Measurements from ENCODE around the gene GPR161.
"Not testable (repeated sequence)": the region's sequence is repeated elsewhere in the genome, so short reads cannot be mapped to it uniquely, and the experiment has no call there.

The GPR161 gene

DNA sequence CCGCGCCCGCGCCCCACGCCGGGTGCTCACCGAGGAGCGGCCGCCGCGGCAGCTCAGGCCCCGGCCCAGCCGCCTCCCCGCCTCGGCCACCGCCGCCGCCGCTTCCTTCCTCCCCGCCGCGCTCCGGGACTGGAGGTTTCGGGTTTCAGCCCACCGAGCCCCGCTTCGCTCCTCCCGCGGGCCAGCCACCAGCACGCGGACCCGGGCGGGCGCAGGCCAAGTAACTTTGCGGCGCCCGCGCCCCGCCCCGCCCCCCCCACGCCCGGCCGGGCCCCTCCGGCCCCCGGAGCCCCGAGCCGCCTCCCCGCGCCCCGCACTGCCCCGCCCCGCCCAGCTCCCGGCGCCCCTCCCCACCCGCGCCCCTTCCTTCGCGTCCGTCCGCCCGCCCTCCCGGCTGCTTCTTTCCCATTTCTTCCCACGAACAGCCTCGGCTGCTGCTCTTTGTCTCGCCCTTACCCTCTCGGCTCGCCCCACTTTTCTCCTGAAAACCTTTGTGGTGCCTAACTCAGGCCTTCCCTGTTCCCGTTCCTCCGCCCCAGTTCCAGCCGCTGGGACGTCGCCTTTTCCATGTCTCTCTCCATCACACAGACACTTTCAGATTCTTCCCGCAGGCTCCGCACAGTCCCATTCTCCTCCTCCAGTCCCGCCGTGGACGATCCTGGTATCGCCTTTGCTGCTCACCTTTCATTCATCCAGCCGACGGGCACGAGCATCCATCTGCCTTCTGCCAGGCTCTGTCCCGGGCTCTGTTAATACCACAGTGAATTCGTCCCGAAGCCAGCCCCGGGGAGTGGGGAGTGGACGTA, at the start of gene GPR161:
TSS of gene GPR161 (minus strand) at position 222 of the 806 bp plus-strand sequence. CDS start 32,080 bp downstream, outside the sequence.
- peak; percentile 80 for DNase-seq

GRCh38 chr1:168181063-168181720, 44.5 kb upstream of the GPR161 start:
- DNase-seq = not testable (repeated sequence)

DNA sequence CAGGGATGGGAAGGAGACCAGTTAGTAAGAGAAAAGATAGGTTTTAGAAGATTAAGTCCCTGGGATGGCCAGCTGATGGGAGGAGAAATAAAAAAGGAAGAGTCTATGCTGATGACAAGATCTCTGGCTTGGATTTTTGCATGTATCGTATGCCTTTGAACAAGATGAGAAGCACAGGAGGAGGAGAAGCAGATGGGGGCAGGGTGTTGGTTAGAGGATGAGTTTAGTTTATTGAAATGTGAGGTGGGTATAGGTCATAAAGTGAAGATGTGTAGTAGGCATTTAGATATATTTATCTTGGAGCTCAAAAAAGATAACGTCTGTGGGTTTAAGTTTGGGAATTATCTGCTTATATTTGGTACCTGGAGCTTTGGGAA, 43.4 kb upstream of the GPR161 start:
- no peak for DNase-seq

DNA sequence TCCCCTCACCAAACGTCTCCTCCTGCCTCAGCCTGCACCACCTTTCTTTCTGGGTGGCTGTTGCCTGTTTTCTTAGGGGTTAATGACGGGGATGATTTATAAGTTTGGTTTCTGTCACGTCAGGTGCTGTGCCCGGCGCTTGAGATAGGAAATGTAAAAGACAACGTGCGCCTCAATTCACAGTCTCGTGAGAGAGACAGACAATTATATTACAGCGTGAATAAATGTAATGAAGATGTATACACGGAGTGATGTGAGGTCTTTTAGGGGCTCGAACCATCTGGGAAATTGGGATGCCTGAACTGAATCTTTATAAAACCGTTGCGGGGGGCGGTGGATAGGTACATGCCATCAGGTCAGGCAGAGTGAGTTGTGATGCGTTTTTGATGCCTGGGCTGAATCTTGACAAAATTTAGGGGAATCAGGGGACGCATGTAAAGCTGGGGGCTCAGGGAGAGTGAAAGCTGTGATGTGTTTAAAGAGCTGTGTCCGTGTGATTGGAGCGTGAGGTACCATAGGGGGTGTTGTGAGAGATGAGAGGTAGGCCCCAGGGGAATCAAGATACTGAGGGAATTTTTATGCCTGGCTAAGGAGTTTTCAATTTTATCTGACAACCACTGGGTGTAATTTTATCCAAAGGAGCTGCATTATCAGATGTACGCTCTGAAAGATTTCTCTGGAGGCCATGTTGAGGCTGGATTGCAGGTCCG, 42.9 kb upstream of the GPR161 start:
- no peak for DNase-seq

GRCh38 chr1:168178638-168179437, 42.1 kb upstream of the GPR161 start, which contains the start of gene TIPRL:
Gene TIPRL, plus strand, starts transcription at chr1:168178962. Its CDS starts 116 bp downstream, at chr1:168179078.
- peak; percentile 98 for DNase-seq

DNA sequence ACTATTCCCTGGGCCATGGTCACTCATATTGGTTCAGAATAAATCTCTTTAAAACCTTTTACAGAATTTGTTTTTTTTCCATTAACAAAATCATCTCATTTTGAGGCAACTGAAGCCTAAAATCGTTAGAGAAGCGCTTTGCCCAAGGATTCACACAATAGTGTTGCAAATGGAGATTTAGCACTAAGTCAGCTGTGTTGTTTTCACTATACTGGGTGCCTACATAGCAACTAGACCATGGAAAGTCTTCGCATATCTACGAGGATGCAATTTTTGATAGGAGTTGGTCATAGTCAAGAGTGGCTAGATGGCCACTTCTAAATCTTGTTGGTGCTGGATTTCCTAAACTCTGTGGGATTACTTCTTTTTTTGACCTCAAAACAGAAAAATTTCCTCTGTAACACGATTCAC, 41.5 kb upstream of the GPR161 start:
- DNase-seq = no peak

GRCh38 chr1:168172250-168172915, 35.7 kb upstream of the GPR161 start:
- DNase-seq = no peak

DNA sequence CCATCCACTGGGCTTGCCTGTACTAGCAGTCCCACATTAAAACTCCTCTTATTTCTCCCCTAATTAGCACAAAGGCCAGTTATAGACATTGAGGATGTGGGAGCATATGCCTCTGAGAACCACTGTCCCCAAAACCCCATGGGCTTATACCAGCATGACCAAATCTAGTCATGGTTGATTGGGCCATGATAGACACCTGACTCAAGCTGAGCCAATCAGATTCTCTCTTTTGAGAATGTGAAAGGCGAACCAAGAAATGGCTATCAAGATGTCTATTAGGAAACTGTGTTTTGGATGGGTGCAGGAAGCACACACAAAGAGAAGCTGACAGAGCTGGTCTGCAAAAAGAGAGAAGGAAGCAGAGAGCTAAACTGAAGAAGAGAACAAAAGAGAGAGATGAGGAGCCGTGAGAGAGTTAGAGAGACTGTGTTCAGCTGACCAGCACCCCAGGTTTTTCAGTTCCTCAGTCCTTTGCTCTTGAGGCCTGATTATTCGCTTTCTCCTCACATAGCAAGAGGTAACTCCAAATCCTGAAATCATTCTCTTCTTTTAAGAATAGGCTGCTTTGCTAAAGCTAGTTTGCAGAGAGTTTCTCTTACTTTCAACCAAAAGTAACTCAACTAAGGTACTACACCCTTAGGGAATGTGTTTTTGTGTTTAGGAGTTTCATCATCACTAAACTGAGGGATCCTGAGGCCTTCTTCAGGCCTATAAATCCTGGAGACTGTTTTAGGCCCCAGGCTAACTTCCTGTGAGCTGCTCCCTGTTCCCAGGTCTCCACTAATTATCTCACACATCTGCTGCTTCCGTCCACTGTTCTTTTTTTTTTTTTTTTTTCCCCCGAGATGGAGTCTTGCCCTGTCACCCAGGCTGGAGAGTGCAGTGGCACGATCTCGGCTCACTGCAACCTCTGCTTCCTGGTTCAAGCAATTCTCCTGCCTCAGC, 34.1 kb upstream of the GPR161 start:
- no peak for DNase-seq

GRCh38 chr1:168167806-168168205, 31.1 kb upstream of the GPR161 start:
- no peak for DNase-seq

DNA sequence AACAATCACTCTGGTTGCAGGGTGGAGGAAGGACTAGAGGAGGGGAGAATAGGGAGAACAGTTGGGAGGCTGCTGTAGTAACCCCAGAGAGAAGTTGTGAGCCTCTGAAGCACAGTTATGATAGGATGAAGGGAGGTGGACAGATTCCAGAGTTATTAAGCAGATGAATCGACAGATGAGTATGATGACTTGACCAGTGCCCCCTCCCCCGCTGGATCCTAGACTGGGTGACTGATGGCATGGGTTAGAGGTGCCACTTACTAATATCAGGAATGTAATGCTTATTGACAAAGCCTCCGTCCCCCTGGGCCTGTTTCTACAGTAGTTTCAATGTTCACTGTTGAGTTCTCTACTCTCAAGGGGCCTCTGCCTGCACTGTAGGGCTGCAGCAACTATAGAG, 28.0 kb upstream of the GPR161 start:
- DNase-seq = no peak

GRCh38 chr1:168163670-168164069, 26.9 kb upstream of the GPR161 start:
- no peak for DNase-seq

- DNase-seq = no peak
Observed at GRCh38 chr1:168161459-168161858, 24.7 kb upstream of the GPR161 start.

DNA sequence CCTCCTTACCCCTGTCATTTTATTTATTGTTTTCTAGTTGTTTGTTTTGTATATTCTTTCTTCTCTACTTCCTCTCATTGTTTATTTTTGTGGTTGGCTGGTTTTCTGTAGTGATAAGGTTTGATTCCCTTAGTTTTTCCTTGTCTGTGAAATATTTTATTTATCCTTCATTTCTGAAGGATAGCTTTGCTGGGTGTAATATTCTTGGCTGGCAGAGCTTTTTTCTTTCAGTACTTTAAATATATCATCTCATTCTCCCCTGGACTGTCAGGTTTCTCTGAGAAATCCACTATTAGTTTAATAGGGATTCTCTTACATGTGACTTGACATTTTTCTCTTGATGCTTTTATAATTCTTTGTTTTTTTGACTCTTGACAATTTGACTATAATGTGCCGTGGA, 23.2 kb upstream of the GPR161 start:
- no peak for DNase-seq

DNA sequence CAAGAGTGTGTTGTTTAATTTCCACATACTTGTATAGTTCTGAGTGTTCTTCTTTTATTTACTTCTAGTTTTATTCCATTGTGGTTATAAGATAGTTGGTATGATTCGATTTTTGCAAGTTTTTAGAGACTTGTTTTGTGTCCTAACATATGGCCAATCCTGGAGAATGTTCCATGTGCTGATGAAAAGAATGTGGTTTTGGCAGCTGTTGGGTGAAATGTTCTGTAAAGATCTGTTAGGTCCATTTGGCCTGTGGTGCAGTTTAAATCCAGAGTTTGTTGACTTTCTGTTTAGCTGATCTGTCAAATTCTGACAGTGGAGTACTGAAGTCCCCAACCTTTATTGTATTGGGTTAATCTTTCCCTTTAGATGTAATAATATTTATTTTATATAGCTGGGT, 22.5 kb upstream of the GPR161 start:
- DNase-seq = no peak

DNA sequence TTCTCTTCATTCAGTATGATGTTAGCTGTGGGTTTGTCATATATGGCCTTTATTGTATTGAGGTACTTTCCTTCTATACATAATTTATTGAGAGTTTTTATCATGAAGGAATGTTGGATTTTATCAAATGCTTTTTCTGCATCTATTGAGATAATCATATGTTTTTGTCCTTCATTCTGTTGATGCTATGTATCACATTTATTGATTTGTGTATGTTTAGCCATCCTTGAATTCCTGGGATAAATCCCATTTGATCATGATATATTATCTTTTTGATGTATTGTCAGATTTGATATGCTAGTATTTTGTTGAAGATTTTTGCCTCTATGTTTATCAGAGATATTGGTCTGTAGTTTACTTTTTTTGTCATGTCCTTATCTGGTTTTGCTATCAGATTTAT, 20.9 kb upstream of the GPR161 start:
- DNase-seq = no peak

- no peak for DNase-seq
Observed at GRCh38 chr1:168155910-168156309, 19.2 kb upstream of the GPR161 start.

DNA sequence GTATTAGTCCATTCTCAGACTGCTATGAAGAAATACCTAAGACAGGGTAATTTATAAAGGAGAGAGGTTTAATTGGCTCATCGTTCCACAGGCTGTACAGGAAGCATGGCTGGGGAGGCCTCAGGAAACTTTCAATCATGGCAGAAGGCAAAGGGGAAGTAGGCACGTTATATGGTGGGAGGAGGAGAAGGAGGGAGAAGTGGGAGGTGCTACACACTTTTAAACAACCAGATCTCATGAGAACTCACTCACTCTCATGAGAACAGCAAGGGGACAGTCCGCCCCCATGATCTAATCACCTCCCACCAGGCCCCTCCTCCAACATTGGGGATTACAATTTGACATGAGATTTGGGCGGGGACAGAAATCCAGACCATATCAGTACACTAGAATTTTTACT, 18.0 kb upstream of the GPR161 start:
- not testable (repeated sequence) for DNase-seq

GRCh38 chr1:168151935-168152334, 15.2 kb upstream of the GPR161 start:
- DNase-seq = no peak

DNA sequence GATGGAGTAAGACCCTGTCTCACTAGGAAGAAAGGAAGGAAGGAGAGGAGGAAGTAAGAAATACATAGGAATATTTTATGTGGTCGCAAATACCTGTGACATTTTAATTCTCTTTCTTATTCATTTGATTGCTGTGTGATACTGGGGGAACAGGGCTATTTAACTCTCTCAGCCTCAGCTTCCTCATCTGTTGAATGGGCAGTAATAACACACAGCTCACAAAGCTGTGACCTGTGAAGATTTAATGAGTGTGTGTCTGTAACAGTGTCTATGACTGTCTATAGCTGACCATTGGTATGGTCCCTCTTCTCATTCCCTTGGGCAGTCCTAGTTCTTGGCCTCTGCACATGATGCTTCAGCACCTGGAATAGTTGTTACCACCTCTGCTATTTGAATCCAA, 13.6 kb upstream of the GPR161 start:
- no peak for DNase-seq

- DNase-seq = no peak
Observed at GRCh38 chr1:168148916-168149315, 12.2 kb upstream of the GPR161 start.

- DNase-seq = no peak
Observed at GRCh38 chr1:168146626-168147025, 9.9 kb upstream of the GPR161 start.
